GM18520 (cell line): Measurements from ENCODE around the gene C17orf67.

Experiments used
- ATAC-seq: cut with Tn5 transposase; IDR thresholded peaks from one replicate; pipeline ENCODE4 v1.9.1; 2021; ENCODE audit not compliant: unreplicated experiment

The C17orf67 gene

DNA sequence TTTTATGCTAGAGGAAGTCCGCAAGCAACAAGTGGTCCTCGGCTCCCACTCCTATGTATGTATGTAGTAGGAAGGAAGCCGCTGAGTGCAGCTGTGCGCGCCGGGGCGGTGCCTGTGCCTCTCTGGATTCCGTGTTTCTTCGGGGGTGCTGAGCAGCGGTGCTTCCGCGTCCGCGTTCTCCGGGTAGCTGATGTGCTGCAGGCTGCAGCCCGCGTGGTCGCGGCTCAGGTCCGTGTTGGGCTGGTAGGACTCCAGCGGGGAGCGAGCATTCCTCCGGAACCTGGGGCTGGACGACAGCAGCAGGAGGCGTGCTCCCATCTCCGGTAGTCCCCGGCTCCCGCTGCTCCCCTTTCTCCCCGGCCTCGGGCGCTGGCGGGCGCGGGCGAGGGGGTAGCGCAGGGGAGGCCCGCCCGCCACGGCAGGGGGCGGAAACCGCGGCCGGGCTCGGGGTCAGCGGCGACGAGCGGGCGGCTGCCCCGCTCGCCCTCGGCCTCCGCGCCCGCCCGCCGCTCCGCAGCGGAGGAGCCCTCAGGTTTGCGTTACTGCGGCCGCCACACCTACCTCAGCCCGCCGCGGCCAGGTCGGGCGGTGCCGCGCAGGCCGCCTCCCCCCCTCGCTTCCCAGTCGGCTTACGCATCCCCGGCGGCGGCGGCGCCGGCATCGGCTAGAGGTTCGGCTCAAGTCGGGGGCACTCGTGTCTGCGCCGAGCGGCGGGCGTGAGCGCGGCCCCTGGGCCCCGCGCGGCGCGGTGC is 487 bp downstream of the C17orf67 start:
- peak; percentile 34 for ATAC-seq

- no peak for ATAC-seq
Observed at GRCh38 chr17:56832446-56832845, 1.3 kb downstream of the C17orf67 start.

GRCh38 chr17:56831369-56832095 is 2.2 kb downstream of the C17orf67 start:
- ATAC-seq, result no peak

DNA sequence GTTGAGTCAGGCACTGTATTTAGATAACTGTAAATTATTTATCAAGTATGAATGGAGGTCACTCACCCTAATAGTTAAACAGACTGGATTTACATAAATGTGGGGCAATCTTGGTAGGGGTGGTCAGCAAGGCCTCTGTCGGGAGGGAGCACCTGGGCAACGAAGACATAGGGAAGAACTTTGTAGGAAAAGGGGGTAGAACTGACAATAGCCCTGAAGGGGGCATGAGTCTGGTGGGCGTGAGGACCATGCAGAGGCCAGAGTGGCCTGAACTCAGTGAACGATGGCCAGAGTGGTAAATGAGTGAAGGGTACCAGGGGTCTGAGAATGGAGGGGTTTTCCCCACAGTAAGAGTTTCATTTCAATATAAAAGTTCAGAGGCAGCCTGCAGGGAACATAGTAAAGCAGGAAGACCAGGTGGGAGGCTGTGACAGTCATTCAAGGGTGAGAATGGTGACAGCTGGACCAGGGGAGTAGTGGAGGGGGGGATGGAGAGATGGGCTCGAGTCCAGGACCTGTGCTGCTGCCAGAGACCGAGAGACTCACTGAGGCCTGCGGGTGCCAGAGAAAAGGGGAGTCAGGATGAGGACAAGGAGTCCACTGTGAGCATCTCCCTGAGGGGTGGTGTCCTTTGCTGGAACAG is 2.9 kb downstream of the C17orf67 start:
- no peak for ATAC-seq

GRCh38 chr17:56826611-56827414 is 6.9 kb downstream of the C17orf67 start:
- ATAC-seq, result no peak

GRCh38 chr17:56824503-56824902 is 9.2 kb downstream of the C17orf67 start:
- ATAC-seq, result no peak

DNA sequence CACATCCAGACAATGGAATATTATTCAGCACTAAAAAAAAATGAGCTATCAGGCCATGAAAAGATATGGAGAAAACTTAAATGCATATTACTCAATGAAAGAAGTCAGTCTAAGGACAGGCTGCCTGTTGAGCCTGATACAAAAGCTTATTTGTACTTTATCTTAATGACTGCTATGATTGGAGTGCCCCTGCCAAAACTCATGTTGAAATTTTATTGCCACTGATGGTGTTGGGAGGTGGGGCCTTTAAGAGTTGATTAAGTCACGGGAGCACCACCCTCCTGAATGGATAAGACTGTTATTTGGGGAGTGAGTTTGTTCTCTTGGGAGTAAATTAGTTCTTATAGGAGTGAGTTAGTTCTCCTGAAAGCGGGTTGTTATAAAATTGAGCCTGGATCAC is 9.9 kb downstream of the C17orf67 start:
- ATAC-seq, result no peak

- ATAC-seq, result no peak
Observed at GRCh38 chr17:56822725-56823124, 11.0 kb downstream of the C17orf67 start.

- ATAC-seq, result no peak
Observed at GRCh38 chr17:56821847-56822534, 11.7 kb downstream of the C17orf67 start.

GRCh38 chr17:56820207-56820606 is 13.5 kb downstream of the C17orf67 start:
- no peak for ATAC-seq

GRCh38 chr17:56819431-56820145 is 14.1 kb downstream of the C17orf67 start:
- ATAC-seq, result no peak

DNA sequence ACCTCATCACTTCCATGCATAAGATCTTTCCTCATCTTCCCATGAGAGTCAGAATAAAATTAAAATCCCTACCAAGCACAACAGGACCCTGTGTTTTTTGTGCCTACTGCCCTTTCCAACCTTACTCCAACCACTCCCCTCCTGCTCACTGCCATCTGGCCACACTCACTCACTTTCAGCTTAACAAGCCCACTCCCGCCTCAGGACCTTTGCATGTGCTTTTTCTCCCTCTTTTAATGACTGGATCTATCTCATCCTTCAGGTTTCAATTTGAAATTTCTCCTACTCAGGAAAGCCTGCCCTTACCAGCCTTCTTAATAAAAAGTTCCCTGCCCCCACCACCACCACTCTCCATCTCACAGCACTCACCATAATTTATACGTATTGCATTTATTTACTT is 14.7 kb downstream of the C17orf67 start:
- no peak for ATAC-seq

GRCh38 chr17:56817066-56817465 is 16.7 kb downstream of the C17orf67 start:
- ATAC-seq, result no peak

- ATAC-seq, result no peak
Observed at GRCh38 chr17:56815711-56816110, 18.0 kb downstream of the C17orf67 start.

- no peak for ATAC-seq
Observed at GRCh38 chr17:56812901-56813388, 20.8 kb downstream of the C17orf67 start.

DNA sequence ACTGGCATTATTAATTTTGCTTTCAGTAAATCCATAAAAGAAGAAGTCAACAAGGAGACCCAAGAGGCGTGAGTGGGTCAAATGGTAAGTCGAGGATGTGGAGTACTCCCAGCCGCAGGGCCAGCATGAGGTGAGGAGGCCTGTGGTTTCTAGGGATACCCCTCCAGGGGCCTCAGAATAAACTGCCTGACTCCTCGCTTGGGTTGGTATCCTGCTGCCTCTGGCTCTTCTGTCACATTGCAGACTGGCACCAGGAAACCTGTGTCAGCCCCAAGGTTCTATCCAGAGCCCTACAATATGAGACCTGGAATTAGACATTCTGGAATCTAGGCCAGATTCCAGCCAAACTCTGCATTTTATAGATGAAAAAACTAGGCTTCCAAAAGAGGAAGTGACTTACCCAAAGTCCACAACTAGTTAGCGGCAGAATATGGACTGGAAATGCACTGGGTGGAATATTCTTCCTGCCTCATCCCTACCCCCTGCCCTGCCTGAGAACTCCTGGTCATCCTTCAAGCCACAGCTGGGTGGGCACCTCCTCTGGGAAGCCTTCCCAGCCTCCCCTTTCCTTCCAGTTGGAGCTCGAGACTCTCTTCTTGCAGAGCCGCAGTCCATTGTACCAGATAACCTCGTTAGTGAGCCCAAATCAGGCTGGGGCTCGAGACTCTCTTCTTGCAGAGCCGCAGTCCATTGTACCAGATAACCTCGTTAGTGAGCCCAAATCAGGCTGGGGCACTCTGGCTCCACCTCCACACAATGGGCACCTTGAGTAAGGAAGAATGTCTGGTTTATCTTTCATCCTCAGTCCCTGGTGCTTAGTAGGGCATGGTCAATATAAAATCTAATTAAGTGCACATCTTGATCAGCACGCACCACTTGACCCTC is 22.6 kb downstream of the C17orf67 start:
- ATAC-seq, result no peak

DNA sequence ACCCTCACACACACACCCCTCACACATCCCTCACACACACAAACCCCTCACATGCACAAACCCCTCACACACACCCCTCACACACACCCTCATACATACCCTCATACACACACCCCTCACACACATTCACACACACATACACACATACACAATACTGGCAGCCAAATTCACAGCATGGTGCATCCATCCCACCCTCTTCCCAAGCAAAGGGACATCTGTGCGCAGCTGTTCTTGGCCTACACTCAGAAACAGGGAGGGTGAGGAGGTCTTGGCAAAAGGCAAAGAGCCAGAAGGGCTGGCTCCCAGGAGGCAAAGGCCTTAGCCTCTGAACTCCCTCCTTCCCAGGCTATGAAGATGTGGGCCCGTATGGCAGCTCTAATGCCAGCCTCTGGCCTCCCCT is 23.4 kb downstream of the C17orf67 start:
- no peak for ATAC-seq

GRCh38 chr17:56809820-56810179 is 23.9 kb downstream of the C17orf67 start:
- no peak for ATAC-seq
